Stimulated activated CD8-positive, alpha-beta memory T cell treated with anti-CD3 and anti-CD28 coated beads, Interleukin-15, amount 100 ng/mL, for 24 hours (primary cell): ENCODE results near the gene UROD.
A peak's percentile ranks its signal among the peaks of the same experiment; 100 is the strongest.

Source experiments
- DNase-seq: peaks from one replicate; pipeline ENCODE4 v3.0.0-alpha.2; 2020; ENCODE audit warnings: low read depth

The UROD gene

DNA sequence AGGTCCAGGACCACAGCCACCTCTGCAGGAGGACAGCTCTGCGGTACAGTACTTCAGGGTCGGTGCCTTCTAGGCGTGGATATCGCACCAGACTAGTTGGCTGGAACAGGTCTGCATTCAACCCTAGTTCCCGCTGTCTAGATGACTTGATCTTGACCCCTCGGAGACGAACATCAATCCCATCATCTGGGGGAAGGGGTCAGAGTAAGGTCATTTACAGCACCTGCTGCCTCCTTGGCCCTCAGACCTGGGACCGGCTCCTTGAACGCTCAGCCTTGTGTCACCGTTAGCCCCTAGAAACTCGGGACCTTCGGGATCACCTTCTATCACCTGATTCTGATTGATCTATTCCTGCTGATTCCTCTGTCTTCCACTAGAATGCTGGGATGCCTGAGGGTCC is 3.5 kb upstream of the UROD start:
- DNase-seq, result no peak

DNA sequence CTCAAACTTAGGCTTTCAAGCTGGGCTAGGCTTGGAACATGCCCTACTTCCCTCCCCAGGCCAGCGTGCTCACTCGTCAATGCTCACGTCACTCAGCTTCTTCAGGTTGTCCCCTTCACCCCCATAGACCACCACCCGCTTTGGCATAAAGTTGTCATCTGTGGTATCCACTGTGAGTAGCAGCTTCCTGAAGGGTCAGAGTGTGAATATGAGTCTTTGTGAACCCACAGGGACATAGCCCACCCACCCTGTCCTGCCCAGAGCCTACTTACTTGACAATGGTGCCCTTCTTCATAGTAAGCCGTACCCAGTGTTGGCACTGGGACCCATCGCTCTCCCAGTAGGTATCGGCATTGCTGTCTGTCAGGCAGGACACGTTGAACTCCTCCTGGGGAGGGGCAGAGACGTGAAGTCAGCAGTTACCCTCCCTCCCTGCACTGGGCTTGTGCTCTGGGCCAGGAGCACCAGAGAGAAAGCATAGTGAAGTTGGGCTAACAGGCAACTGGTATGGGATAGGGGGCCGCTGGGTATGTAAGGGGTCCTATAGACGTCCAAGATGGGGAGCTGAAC is 2.7 kb upstream of the UROD start:
- no peak for DNase-seq

- DNase-seq, result no peak
Measured at GRCh38 chr1:45009956-45010854, 1.8 kb upstream of the UROD start.

DNA sequence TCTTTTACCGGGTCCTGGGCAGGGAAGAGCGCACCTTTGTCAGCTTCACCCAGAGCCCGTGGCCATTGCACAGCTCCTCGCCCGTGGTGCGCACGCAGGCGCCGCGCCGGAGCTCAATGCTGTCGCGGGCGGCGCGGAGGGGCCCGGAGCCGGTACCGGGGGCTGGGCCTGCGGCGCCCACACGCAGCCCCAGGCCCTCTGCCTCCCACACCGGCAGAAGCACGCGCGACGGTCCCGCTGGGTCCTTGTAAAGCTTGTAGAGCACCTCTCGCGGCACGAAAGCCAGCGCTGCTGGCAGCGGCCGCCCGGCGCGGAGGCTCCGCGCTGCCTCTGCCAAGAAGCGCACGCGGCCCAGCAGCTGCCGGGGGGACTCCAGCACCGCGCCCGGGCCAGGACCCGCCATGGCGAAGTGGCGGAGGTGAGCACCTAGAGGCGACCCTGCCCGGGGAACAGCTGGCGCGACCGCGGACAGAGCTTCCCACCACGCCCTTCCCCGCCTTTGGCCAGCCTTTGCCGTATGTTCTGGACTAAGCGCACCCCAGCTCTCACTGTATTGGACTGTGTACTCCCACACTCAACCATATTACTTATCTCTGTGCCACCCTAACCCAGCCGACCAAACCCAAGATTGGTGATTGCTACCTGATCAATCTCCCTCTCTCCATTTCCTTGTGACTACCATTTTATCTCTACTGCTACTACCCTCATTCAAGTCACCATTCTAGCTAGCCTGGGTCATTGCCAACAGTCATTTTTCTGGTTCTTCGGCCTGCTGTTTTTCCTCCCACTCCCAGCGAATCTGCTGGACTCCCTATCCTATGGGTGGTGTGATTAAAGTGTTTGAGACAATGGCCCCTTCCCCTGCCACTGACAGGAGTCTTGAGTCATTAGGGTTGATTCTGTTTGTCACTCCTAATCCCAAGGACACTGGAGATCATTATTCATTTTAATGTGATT is 921 bp upstream of the UROD start, which contains the start of gene HECTD3:
Gene HECTD3 (minus strand): TSS at position 470 of the 957 bp plus-strand sequence. CDS start 67 bp downstream, at position 403.
- peak; percentile 40 for DNase-seq

- no peak for DNase-seq
Measured at GRCh38 chr1:45012639-45013278, 705 bp downstream of the UROD start.

GRCh38 chr1:45013551-45014209 is 1.6 kb downstream of the UROD start:
- DNase-seq, result no peak

DNA sequence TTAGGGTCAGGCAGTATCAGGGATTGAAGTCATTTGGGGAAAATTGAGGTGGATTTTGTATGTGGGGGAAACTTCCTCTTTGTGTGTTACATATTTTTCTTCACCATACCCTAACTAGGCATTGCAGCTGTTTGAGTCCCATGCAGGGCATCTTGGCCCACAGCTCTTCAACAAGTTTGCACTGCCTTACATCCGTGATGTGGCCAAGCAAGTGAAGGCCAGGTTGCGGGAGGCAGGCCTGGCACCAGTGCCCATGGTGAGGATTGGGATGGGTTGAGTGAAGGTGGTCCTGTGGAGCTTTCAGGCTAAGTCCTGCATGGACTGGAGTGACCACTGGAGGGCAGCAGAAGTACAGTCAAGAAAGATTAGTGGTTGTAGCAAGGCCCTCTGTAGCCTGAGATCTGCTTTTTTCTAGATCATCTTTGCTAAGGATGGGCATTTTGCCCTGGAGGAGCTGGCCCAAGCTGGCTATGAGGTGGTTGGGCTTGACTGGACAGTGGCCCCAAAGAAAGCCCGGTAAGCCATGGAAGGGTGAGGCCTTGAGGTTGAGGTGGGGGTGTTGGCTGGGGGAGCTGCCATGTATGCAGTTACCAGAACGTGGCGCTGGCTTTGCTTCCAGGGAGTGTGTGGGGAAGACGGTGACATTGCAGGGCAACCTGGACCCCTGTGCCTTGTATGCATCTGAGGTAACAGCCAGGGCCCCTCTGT is 2.4 kb downstream of the UROD start:
- DNase-seq, result no peak

GRCh38 chr1:45015683-45016082 is 3.6 kb downstream of the UROD start:
- DNase-seq, result no peak

DNA sequence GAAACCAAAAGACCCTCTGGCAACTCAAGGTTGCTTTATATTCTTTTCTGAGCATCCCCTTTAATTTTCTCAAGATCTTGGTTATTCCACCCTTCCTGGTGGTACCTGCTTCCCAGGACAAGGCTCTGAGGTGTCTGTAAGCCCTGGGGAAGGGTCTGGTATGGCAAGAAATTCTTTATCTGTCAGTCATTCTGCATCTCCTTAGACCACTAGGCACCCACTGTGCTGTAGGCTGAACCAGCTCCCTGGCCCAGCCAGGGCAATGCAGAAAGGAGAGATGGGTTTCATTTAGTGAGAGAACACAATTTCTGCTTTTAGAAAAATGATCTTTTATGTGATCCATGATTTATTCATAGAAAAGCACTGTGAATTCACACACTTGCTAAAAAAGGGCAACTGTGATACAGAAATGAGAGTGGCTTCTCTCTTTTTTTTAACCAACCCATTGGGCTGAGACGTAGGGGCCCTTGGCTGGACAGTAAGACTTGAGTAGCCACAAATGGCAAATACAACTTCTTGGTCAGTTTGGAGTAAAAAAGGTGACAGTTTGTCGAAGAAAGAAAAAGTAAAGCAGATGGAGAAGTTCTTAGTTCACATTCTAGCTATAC is 4.1 kb downstream of the UROD start:
- DNase-seq, result no peak

DNA sequence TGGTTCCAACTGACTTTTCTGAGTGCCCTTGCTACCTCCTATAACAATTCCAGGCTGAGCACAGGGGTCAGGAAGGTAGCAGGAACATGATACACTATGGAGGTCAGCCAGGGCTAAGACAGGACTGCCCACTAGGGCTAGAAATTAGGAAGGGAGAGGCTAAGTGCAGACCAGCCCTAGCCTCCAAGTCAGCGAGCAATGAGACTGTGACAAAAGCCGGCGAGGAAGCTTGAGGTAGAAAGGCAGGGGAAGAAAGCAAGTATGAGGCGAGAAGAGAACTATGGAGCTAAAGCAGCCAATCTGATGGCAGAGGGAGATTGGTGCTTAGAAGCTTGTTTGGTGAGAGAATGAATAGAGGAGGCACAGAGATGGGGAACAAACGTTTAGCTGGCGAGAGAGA is 4.7 kb downstream of the UROD start:
- no peak for DNase-seq

DNA sequence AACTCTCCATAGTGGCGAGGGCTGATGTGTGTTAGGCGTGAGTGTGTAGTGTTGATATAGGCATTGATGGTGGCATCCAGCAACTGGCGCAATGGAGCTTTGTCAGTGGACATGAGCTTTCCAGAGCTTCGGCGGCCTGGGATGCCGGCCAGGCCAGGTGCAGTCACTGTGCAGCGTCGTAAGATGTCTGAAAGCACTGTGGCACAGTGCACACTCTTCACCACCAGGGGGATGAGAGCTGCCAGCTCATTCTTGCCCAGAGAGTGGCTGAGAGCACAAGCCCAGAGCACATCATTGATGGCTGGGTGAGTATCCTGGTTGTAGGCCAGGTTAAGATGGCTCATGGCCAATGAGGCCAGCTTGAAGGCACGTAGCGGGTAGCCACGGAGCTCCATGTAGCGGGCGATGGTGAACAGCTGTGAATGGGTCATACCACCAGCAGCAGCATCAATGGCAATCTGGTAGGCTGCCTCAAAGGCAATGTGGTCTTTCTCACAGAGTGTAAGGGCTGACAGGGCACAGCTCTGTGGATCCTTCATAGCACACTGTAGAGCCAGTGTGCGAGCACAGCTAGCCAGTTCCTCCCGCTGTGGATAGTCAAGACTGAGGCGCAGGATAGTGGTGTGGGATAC is 6.7 kb downstream of the UROD start:
- DNase-seq, result no peak

DNA sequence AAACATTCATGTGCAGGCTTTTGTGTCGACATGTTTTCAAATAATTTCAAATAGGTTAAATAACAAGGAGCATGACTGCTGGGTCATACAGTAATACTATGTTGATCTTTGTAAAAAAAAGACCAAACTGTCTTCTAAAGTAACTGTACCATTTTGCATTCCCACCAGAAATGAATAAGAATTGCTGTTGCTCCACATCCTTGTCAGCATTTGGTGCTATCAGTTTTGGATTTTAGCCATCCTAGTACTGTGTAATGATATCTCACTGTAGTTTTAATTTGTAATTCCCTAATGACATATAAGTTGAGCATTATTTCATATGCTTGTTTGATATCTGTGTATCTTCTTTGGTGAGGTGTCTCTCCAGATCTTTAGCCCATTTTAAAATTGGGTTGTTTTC is 11.6 kb downstream of the UROD start:
- no peak for DNase-seq

- no peak for DNase-seq
Measured at GRCh38 chr1:45026446-45026845, 14.4 kb downstream of the UROD start.

DNA sequence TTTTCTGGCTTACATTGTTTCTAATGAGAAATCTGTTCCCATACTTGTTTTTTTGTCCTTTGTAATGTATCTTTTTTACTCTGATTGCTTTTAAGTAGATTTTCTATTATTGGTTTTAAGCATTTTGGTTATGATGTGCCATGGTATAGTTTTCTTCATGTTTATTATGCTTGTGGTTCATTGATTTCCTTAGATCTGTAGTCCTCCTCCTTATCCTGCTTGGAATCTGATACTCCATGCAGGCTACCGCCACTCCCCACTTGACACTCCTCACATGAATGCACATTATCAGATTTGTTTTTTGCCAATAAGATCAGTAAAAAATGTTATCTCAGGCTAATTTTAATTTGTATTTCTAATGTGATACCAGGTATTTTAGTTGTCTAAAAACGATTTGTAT is 20.8 kb downstream of the UROD start:
- no peak for DNase-seq

DNA sequence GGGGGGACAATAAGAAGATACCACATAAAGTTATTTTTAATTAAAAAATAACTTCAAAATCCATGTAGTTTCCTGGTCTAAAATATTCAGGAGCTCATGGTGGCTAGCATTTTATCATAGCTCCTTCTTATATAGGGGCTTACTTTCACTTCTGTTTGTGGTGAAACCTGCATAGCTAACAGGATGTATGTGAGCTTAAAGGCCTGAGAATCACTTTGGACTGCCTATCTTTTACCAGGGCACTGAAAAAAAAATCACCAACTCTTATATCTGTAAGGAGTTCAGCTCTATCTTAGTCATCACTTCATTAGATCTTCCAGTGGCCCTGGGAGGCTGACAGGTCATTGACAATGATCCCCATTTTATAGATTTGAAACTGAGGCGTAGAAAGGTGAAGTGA is 21.3 kb downstream of the UROD start:
- DNase-seq, result no peak

DNA sequence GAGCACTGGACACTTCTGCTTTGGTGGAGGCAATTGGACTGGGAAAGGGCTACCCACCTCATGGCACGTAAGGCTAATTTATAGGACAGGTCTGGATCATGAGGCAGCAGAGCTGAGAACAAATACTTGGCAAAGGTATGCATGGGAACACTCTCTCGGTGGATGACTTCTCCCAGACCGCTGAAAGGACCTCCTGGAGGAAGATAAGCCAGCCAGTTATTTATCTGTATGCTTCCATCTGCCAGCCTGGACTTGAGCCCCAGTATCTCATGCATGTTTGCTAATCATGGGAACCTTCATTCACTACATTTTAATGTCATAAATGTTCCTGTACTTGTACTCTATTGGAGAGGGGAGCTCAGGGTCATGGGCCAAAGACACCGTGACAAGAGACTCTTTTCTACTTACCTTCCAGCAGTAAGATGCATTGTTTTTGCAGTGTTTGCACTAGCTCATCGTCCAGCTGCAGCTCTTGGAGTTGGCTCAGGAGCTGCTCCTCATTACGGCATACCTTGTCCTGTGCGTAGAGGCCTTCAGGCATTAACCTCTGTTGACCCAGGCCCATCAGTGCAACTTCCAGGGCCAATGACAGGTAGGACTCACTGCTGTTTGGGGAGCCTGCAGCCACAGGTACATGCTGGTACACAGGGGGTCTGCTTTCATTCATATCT is 23.7 kb downstream of the UROD start:
- DNase-seq, result no peak

- DNase-seq, result no peak
Measured at GRCh38 chr1:45037456-45037855, 25.4 kb downstream of the UROD start.

- DNase-seq, result no peak
Measured at GRCh38 chr1:45038240-45038639, 26.2 kb downstream of the UROD start.

DNA sequence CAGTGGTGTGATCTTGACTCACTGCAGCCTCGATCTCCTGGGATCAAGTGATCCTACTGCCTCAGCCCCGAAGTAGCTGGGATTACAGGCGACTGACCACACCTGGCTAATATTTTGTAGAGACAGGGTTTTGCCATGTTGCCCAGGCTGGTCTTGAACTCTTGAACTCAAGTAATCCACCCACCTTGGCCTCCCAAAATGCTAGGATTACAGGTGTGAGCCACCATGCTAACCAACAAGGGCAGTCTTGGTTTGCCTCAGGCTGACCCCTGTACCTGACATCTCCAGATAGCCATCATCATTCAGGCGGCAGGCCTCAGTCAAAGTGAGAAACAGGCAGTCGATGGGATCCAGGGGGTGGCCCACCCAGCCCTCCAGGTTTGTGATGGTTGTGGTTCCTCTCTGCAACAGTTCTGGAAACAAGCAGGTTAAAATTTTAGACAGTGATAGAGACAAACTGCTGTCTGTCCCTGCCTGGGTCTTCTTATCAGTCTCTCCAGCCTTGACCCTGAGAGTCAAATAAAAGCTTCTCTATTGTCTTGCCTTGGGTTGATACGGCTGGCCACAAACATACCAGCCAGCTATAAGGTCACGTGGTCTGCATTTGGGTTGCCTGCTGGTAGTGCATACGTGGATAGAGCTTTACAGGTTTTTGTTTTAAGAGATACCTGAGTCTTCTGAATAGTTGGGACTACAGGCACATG is 26.8 kb downstream of the UROD start:
- no peak for DNase-seq
